BLaER1 treated with 17β-estradiol and CSF1 and Interleukin-3, amounts not matched to agents 10 nM and 100 nM (cell line): Measurements from ENCODE around the gene GPLD1.

ENCODE experiments used
- H3K27ac ChIP-seq, 11 experiments: shearing (Covaris generic); formaldehyde crosslinking; 2 replicates each; pipeline ENCODE4 v1.8.1; 2022
- H3K27me3 ChIP-seq, 11 experiments: shearing (Covaris generic); formaldehyde crosslinking; 2 replicates each; pipeline ENCODE4 v1.8.1; 2022
- H3K36me3 ChIP-seq, 11 experiments: shearing (Covaris generic); formaldehyde crosslinking; 2 replicates each; pipeline ENCODE4 v1.8.1; 2022
- H3K4me1 ChIP-seq, 10 experiments: shearing (Covaris generic); formaldehyde crosslinking; 2 replicates each; pipeline ENCODE4 v1.8.1; 2022
- H3K4me2 ChIP-seq, 11 experiments: shearing (Covaris generic); formaldehyde crosslinking; 2 replicates each; pipeline ENCODE4 v1.8.1; 2022
- H3K4me3 ChIP-seq, 10 experiments: shearing (Covaris generic); formaldehyde crosslinking; 2 replicates each; pipeline ENCODE4 v1.8.1; 2022
- H3K9ac ChIP-seq, 11 experiments: shearing (Covaris generic); formaldehyde crosslinking; 2 replicates each; pipeline ENCODE4 v1.8.1; 2022
- H3K9me3 ChIP-seq, 11 experiments: shearing (Covaris generic); formaldehyde crosslinking; replicated peaks in 1 of 11; 2 replicates each; pipeline ENCODE4 v1.8.1; 2022
- H4K20me1 ChIP-seq, 11 experiments: shearing (Covaris generic); formaldehyde crosslinking; 2 replicates each; pipeline ENCODE4 v1.8.1; 2022
- Cebpa-rat ChIP-seq, 11 experiments: shearing (Covaris generic); IDR thresholded peaks; 2 replicates each; pipeline ENCODE4 v1.8.1; 2022

GPLD1 gene, protein sequence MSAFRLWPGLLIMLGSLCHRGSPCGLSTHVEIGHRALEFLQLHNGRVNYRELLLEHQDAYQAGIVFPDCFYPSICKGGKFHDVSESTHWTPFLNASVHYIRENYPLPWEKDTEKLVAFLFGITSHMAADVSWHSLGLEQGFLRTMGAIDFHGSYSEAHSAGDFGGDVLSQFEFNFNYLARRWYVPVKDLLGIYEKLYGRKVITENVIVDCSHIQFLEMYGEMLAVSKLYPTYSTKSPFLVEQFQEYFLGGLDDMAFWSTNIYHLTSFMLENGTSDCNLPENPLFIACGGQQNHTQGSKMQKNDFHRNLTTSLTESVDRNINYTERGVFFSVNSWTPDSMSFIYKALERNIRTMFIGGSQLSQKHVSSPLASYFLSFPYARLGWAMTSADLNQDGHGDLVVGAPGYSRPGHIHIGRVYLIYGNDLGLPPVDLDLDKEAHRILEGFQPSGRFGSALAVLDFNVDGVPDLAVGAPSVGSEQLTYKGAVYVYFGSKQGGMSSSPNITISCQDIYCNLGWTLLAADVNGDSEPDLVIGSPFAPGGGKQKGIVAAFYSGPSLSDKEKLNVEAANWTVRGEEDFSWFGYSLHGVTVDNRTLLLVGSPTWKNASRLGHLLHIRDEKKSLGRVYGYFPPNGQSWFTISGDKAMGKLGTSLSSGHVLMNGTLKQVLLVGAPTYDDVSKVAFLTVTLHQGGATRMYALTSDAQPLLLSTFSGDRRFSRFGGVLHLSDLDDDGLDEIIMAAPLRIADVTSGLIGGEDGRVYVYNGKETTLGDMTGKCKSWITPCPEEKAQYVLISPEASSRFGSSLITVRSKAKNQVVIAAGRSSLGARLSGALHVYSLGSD

DNA sequence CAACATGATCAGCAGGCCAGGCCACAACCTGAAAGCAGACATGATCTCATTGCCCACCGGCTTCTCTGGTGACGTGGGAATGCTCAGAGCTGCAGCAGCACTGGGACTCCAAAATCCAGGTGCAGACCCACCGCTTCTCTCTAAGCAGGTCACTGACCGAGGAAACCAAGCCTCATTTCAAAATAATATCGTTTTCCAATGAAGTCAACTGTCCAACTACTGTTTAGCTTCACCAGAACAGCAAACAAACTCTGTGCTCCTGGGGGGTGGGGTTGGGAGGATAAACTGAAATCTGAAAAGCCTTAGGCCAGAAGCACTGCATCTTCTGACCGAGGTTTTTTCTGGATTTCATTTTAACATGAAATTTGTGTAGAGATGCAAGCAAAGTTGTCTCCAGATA is at the start of gene GPLD1:
GPLD1 (minus strand) TSS at position 109 of the 400 bp plus-strand sequence; CDS start at position 42, 67 bp downstream.
- Histone ChIP-seq H3K27ac (no peak within 1 kb of the TSS), H4K20me1 (no peaks in the 10 kb centered on the region; a peak in 1 of 22 replicates), H3K4me2 (no peak within 1 kb of the TSS), H3K9ac (no peak within 1 kb of the TSS), H3K27me3 (no peaks in the 10 kb centered on the region; a peak in 1 of 22 replicates), H3K4me3 (no peak within 1 kb of the TSS), H3K4me1 (peaks cover 4 to 16% (median 9%) of the 10 kb centered on the region in 10 experiments; a peak in 18 of 20 replicates), H3K9me3 (no peaks in the 10 kb centered on the region), H3K36me3 (no peaks in the 10 kb centered on the region)
- TF ChIP-seq Cebpa-rat (IDR thresholded peaks at IDR 0.05) = no peak

DNA sequence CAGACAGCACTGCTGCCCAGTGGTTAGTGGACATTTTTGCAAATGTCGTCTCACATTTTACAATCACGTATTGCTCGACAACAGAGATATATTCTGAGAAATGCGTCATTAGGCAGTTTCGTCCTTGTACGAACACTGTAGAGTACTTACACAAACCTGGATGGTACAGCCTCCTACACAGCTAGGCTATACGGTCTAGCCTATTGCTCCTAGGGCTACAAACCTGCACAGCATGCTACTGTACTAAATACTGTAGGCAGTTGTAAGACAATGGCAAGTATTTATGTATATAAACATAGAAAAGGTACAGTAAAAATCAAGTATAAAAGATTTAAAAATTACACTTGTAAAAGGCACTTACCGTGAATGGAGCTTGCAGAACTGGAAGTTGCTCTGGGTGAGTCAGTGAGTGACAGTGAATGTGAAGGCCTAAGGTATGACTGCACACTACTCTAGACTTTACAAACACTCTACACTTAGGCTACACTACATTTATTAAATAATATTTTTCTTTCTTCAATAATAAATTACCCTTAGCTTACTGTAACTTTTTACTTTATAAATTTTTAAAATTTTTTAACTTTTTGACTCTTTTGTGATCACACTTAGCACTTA is 48.5 kb upstream of the GPLD1 start:
- Histone ChIP-seq H3K4me2 (no peak overlapping the region), H3K9ac (no peak overlapping the region), H3K27me3 (no peaks in the 10 kb centered on the region), H3K27ac (no peak overlapping the region), H3K4me3 (no peak overlapping the region), H3K9me3 (peaks cover 0 to 7% (median 0%) of the 10 kb centered on the region in 11 experiments; a peak in 1 of 22 replicates), H3K36me3 (peaks cover 0 to 63% (median 33%) of the 10 kb centered on the region in 11 experiments; a peak in 17 of 22 replicates), H4K20me1 (peaks cover 0 to 4% (median 0%) of the 10 kb centered on the region in 11 experiments; a peak in 1 of 22 replicates), H3K4me1 (no peaks in the 10 kb centered on the region)
- no peak for TF ChIP-seq Cebpa-rat (IDR thresholded peaks at IDR 0.05)

GRCh38 chr6:24537082-24537699 is 47.8 kb upstream of the GPLD1 start:
- no peaks in the 10 kb centered on the region for H3K27me3 ChIP-seq
- TF ChIP-seq Cebpa-rat (IDR thresholded peaks at IDR 0.05) = no peak
- no peak overlapping the region for H3K4me2 ChIP-seq
- H3K4me1 ChIP-seq = no peaks in the 10 kb centered on the region
- peaks cover 0 to 70% (median 40%) of the 10 kb centered on the region in 11 experiments; a peak in 17 of 22 replicates for H3K36me3 ChIP-seq
- no peak overlapping the region for H3K9ac ChIP-seq
- peaks cover 0 to 4% (median 0%) of the 10 kb centered on the region in 11 experiments; a peak in 1 of 22 replicates for H4K20me1 ChIP-seq
- H3K27ac ChIP-seq = no peak overlapping the region
- H3K4me3 ChIP-seq = no peak overlapping the region
- H3K9me3 ChIP-seq = 0 out of 22 replicates have a peak, but pooled peaks cover 0 to under 1% (median 0%) of the 10 kb centered on the region in 11 experiments

- H3K27ac ChIP-seq = no peak overlapping the region
- H3K4me2 ChIP-seq = no peak overlapping the region
These were observed 47.1 kb upstream of the GPLD1 start for GRCh38 chr6:24536466-24536865.

DNA sequence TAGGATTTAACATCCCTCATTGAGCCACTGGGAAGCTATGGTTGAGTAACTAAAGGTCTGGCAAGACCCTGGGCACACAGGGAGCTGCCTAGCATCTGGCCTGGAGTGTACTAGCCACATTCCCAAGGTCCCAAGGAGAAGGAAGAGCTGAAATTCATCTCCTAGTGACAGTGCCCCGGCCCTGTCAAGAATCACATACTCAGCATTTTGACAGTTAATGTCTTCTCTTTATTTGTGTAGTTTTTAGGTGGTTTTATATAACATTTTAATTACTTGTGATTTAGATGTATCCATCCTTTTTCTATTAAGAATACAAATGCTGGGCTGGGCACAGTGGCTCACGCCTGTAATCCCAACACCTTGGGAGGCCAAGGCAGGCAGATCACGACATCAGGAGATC is 45.8 kb upstream of the GPLD1 start:
- Histone ChIP-seq H3K9ac (no peak overlapping the region), H3K27ac (no peak overlapping the region), H3K9me3 (no peaks in the 10 kb centered on the region), H3K4me3 (no peak overlapping the region), H4K20me1 (peaks cover 0 to 7% (median 0%) of the 10 kb centered on the region in 11 experiments; a peak in 2 of 22 replicates), H3K4me1 (no peaks in the 10 kb centered on the region), H3K4me2 (no peak overlapping the region), H3K27me3 (no peaks in the 10 kb centered on the region), H3K36me3 (peaks cover 0 to 88% (median 60%) of the 10 kb centered on the region in 11 experiments; a peak in 17 of 22 replicates)
- TF ChIP-seq Cebpa-rat (IDR thresholded peaks at IDR 0.05) = no peak

More at GRCh38 chr6:24536466-24536865, 47.1 kb upstream of the GPLD1 start:
- no peak overlapping the region for H3K9ac ChIP-seq
- no peaks in the 10 kb centered on the region for H3K27me3 ChIP-seq
- H4K20me1 ChIP-seq = peaks cover 0 to 4% (median 0%) of the 10 kb centered on the region in 11 experiments; a peak in 1 of 22 replicates
- H3K9me3 ChIP-seq = no peaks in the 10 kb centered on the region
- no peak for TF ChIP-seq Cebpa-rat (IDR thresholded peaks at IDR 0.05)
- peaks cover 0 to 77% (median 47%) of the 10 kb centered on the region in 11 experiments; a peak in 17 of 22 replicates for H3K36me3 ChIP-seq
- H3K4me1 ChIP-seq = no peaks in the 10 kb centered on the region
- H3K4me3 ChIP-seq = no peak overlapping the region

GRCh38 chr6:24534329-24534728 is 45.0 kb upstream of the GPLD1 start:
- peaks cover 0 to 87% (median 65%) of the 10 kb centered on the region in 11 experiments; a peak in 17 of 22 replicates for H3K36me3 ChIP-seq
- no peak overlapping the region for H3K9ac ChIP-seq
- H3K27me3 ChIP-seq = no peaks in the 10 kb centered on the region
- H4K20me1 ChIP-seq = peaks cover 0 to 7% (median 0%) of the 10 kb centered on the region in 11 experiments; a peak in 2 of 22 replicates
- no peaks in the 10 kb centered on the region for H3K4me1 ChIP-seq
- H3K4me3 ChIP-seq = no peak overlapping the region
- no peak overlapping the region for H3K4me2 ChIP-seq
- TF ChIP-seq Cebpa-rat (IDR thresholded peaks at IDR 0.05) = no peak
- no peak overlapping the region for H3K27ac ChIP-seq
- no peaks in the 10 kb centered on the region for H3K9me3 ChIP-seq

GRCh38 chr6:24529985-24530384 is 40.6 kb upstream of the GPLD1 start:
- H3K4me2 ChIP-seq = no peak overlapping the region
- no peaks in the 10 kb centered on the region for H3K9me3 ChIP-seq
- no peak overlapping the region for H3K9ac ChIP-seq
- H3K4me3 ChIP-seq = no peak overlapping the region
- TF ChIP-seq Cebpa-rat (IDR thresholded peaks at IDR 0.05) = no peak
- no peaks in the 10 kb centered on the region for H3K27me3 ChIP-seq
- H4K20me1 ChIP-seq = peaks cover 0 to 7% (median 0%) of the 10 kb centered on the region in 11 experiments; a peak in 2 of 22 replicates
- peaks cover 0 to 78% (median 60%) of the 10 kb centered on the region in 11 experiments; a peak in 17 of 22 replicates for H3K36me3 ChIP-seq
- H3K27ac ChIP-seq = no peak overlapping the region
- H3K4me1 ChIP-seq = peaks cover 5 to 16% (median 15%) of the 10 kb centered on the region in 10 experiments; a peak in 19 of 20 replicates

DNA sequence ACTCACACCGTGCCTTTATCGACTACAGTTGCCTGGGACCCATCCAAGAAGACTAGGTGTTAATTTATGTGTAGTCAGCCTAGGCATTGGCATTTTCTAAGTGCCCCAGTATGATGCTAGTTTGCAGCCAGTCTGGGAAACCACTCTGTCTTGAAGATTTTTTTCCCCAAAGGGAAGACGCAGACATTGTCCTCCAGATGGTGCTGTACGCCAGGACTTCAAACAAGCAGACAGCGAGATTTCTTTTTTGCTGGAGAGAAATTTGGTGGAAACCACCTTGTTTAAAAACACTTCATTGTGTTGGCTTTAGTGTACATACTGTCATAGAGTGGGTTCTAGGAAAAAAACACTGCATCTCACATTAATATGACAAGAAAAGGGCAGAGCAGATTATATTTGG is 35.4 kb upstream of the GPLD1 start:
- Histone ChIP-seq H3K9me3 (no peaks in the 10 kb centered on the region), H3K36me3 (peaks cover 0 to 26% (median 9%) of the 10 kb centered on the region in 11 experiments; a peak in 12 of 22 replicates), H3K4me1 (peaks cover 15 to 58% (median 49%) of the 10 kb centered on the region in 10 experiments), H3K4me3 (peak overlapping the region in 3 of 10 experiments; percentile 5 to 58 (median 53); a peak in 3 of 20 replicates), H3K9ac (peak overlapping the region in 2 of 11 experiments; percentile 67 to 70; a peak in 4 of 22 replicates), H3K27ac (peak overlapping the region in 2 of 11 experiments; percentile 38 to 81; a peak in 3 of 22 replicates), H3K27me3 (no peaks in the 10 kb centered on the region), H3K4me2 (peak overlapping the region in 9 of 11 experiments; percentile 7 to 81 (median 61); a peak in 13 of 22 replicates), H4K20me1 (no peaks in the 10 kb centered on the region)
- TF ChIP-seq Cebpa-rat (IDR thresholded peaks at IDR 0.05) = no peak
